ENCODE results near the gene ADAMTS14. TPM values are rescaled to one million over a fixed set of nuclear protein-coding genes. Genes with fewer than 3 reads are reported as not detected.
A peak's percentile ranks its signal among the peaks of the same experiment; 100 is the strongest.

The ADAMTS14 gene
- total RNA-seq, 1 donor from 2014 or later: not detected

GRCh38 chr10:70728328-70728727, 56.0 kb downstream of the ADAMTS14 start:
- no peak for DNase-seq (ENCODE audit: low read depth in 2 of 2)

- DNase-seq (ENCODE audit: low read depth in 2 of 2): no peak
These were observed 57.6 kb downstream of the ADAMTS14 start for GRCh38 chr10:70729763-70730357.

DNA sequence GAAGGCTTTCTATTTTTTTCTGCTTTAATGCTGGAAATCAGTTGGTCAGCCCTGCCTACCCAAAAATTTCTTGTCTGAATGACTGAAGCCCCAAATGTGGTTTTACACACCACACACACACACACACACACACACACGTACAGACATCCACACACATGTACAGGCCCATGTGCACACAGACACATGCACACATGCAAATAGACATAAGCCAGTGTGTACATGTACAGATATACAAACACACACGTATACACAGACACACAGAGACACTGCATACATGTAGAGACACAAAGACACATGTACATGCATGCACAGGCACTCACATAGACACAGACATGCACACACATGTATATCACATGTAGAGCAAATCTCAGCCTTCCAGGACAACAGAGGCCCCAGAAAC, 58.6 kb downstream of the ADAMTS14 start:
- no peak for DNase-seq (ENCODE audit: low read depth in 2 of 2)

GRCh38 chr10:70732569-70732968, 60.3 kb downstream of the ADAMTS14 start:
- no peak for DNase-seq (ENCODE audit: low read depth in 2 of 2)

GRCh38 chr10:70733051-70733450, 60.7 kb downstream of the ADAMTS14 start:
- DNase-seq (ENCODE audit: low read depth in 2 of 2): no peak

GRCh38 chr10:70735161-70735560, 62.9 kb downstream of the ADAMTS14 start:
- no peak for DNase-seq (ENCODE audit: low read depth in 2 of 2)

- DNase-seq (ENCODE audit: low read depth in 2 of 2): no peak
These were observed 64.2 kb downstream of the ADAMTS14 start for GRCh38 chr10:70736525-70736924.

GRCh38 chr10:70737250-70737649, 64.9 kb downstream of the ADAMTS14 start:
- no peak for DNase-seq (ENCODE audit: low read depth in 2 of 2)

GRCh38 chr10:70738006-70738760, 65.9 kb downstream of the ADAMTS14 start:
- DNase-seq (ENCODE audit: low read depth in 2 of 2): no peak

DNA sequence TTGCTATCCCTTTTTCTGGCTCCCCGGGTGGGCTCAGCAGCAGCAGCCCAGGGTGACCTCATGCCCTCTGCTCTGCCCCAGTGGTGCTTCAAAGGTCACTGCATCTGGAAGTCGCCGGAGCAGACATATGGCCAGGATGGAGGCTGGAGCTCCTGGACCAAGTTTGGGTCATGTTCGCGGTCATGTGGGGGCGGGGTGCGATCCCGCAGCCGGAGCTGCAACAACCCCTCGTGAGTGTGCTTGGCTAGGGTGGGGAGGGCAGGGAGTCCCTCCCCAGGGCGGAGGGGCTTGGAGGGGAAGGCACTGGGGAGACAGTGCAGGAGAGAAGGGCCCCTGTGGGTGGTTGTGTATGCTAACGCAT, 66.4 kb downstream of the ADAMTS14 start:
- no peak for DNase-seq (ENCODE audit: low read depth in 2 of 2)

- DNase-seq (ENCODE audit: low read depth in 2 of 2): no peak
These were observed 68.3 kb downstream of the ADAMTS14 start for GRCh38 chr10:70740406-70741288.

- peak in 1 of 2 donors; percentile 75 for DNase-seq (ENCODE audit: low read depth in 2 of 2)
These were observed 70.5 kb downstream of the ADAMTS14 start for GRCh38 chr10:70742537-70743429.

- no peak for DNase-seq (ENCODE audit: low read depth in 2 of 2)
These were observed 71.1 kb downstream of the ADAMTS14 start for GRCh38 chr10:70743430-70743788.

GRCh38 chr10:70743879-70744278, 71.6 kb downstream of the ADAMTS14 start:
- no peak for DNase-seq (ENCODE audit: low read depth in 2 of 2)

- DNase-seq (ENCODE audit: low read depth in 2 of 2): no peak
These were observed 72.4 kb downstream of the ADAMTS14 start for GRCh38 chr10:70744617-70745143.

GRCh38 chr10:70745555-70745954, 73.2 kb downstream of the ADAMTS14 start:
- DNase-seq (ENCODE audit: low read depth in 2 of 2): no peak

DNA sequence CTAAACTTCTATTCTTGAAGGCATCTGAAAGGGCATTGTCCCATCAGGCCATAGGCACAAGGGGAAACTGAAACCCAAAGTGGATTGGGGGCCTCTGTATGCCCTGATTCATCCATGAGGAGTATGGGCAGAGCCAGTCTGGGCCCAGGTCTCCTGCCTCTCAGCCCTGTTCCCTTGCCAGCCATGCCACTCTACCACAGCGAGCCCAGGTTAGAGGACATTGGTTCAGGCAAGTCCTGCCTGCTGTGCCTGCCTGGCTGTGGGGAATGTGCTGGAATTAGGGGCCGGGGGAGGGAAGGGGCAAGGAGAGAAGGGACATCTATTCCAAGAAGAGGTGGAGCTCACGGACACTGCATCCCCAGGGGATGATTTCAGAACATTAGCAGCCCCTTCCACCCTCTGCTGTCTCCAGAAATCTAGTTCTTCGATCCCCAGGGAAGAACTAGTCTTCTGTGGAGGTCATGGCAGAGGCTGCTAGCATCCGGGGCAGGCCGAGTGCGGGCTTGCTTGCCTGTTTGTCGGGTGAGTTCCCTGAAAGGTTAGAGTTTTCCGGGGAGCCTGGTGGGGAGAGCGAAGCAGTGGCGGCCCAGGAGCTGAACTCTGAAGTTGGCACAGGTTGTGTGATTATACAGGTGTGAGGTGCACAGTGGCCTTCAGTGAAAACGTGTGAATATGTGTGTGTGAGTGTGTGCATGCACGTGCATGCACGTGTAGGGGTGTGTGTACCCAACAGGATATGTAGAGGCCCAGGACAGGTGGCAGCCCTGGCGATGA, 75.1 kb downstream of the ADAMTS14 start:
- no peak for DNase-seq (ENCODE audit: low read depth in 2 of 2)

GRCh38 chr10:70748305-70748704, 76.0 kb downstream of the ADAMTS14 start:
- DNase-seq (ENCODE audit: low read depth in 2 of 2): no peak

- no peak for DNase-seq (ENCODE audit: low read depth in 2 of 2)
These were observed 76.7 kb downstream of the ADAMTS14 start for GRCh38 chr10:70748801-70749573.

GRCh38 chr10:70749756-70750155, 77.5 kb downstream of the ADAMTS14 start:
- DNase-seq (ENCODE audit: low read depth in 2 of 2): no peak

Data from lung microvascular endothelial cell (primary cell).